GM19463 (cell line): ENCODE results near the gene CCDC51.
"Not testable (repeated sequence)": the region's sequence is repeated elsewhere in the genome, so short reads cannot be mapped to it uniquely, and the experiment has no call there.

ENCODE experiments used
- ATAC-seq: cut with Tn5 transposase; IDR thresholded peaks from one replicate; pipeline ENCODE4 v1.9.1; 2021; ENCODE audit warnings: mild to moderate bottlenecking, moderate library complexity; ENCODE audit not compliant: unreplicated experiment

Gene CCDC51

GRCh38 chr3:48466386-48467109 lies 26.6 kb upstream of the CCDC51 start:
- ATAC-seq, result no peak

DNA sequence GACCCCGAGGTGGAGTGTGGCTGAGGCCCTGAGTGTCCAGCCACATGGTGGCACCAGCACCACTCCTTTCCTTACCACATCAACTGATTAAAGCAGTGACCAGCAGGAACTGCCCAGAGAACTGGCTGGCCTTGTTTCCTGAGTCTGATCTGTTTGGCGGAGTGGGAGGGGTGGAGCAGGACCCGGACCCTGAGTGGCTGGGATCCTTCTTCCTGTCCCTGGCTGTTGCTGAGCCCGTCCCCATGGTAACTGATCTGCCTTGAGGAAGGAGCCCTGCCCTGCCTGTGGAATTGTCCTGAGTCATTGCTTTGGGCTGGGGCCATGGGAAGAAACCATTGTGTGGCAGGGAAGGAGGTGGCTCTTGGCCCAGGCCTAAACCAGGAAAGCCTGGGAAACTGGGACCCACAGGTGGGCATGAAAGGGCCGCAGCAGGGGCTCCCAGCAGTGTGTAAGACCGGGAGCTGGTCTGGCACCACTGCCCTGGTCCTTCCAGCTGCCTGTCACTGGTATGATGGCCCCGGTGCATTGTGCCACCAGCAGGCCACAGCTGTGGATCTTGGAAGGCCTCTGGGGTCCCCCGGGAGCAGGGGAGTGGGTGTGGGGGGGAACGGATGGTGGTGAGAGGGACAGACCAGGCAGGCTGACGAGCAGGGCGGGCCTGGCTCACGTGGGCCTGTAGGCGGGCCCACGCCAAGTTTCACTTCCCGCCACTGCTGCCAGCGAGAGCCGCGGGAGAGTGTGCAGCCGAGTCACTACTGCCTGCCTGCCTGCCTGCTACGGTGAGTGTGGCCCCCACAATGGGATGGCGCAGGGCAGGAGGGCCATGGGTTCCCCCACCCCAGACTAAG lies 25.8 kb upstream of the CCDC51 start:
- peak; percentile 97 for ATAC-seq

GRCh38 chr3:48465237-48465530 lies 25.3 kb upstream of the CCDC51 start:
- ATAC-seq, result no peak

GRCh38 chr3:48464713-48465221 lies 24.8 kb upstream of the CCDC51 start:
- no peak for ATAC-seq

GRCh38 chr3:48463703-48464102 lies 23.8 kb upstream of the CCDC51 start:
- ATAC-seq, result no peak

DNA sequence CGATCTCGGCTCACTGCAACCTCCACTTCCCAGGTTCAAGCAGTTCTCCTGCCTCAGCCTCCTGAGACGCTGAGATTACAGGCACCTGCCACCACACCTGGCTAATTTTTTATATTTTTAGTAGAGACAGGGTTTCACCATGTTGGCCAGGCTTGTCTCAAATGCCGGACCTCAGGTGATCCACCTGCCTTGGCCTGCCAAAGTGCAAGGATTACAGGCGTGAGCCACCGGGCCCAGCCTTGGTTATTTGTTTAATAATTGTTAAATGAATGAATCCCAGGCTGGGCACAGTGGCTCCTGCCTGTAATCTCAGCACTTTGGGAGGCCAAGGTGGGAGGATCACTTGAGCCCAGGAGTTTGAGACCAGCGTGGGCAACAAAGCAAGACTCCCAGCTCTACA lies 21.8 kb upstream of the CCDC51 start:
- ATAC-seq, result not testable (repeated sequence)

DNA sequence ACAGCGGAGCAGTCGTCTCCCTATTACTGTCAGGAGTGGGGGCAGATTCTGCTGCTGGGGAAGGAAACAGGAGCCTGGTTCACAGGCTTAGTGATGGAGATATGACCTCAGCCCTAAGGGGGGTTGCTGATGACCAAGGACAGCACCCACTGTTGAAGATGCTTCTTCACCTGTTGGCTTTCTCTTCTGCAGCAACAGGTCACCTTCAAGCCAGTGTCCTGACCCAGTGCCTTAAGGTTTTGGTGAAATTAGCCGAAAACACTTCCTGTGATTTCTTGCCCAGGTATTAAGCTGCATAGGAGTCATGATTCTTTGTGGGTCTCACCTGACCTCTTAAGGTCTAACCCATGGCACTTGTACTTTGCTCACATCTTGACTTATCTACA lies 20.6 kb upstream of the CCDC51 start:
- ATAC-seq, result no peak

- ATAC-seq, result no peak
These were observed 20.0 kb upstream of the CCDC51 start for GRCh38 chr3:48459773-48460516.

- ATAC-seq, result no peak
These were observed 19.4 kb upstream of the CCDC51 start for GRCh38 chr3:48459331-48459730.

DNA sequence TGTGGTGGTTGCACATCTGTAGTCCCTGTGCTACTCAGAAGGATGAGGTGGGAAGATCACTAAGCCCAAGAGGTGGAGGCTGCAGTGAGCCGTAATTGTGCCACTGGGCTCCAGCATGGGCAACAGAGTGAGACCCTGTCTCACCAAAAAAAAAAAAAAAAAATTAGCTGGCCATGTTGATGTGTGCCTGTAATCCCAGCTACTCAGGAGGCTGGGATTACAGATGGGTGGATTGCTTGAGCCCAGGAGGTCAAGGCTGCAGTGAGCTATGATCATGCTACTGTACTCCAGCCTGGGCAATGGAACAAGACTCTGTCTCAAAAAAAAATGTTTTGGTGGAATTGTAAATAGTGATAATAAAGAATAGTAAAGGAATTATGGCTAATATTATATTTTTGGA lies 16.5 kb upstream of the CCDC51 start:
- no peak for ATAC-seq

DNA sequence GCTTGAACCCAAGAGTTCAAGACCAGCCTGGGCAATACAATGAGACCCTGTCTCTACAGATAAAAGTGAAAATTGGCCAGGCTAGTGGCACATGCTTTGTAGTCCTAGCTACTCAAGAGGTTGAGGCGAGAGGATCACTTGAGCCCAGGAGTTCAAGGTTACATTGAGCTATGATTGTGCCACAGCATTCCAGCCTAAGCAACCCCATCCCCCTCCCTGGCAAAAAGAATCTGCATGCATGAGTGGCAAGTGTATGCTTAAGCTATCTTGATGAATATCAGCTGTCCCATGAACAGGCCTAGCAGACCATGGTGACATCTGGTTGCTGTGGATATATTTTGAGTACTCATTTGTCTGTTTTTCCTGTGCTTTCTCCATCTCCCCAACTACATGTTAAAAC lies 11.4 kb upstream of the CCDC51 start:
- ATAC-seq, result no peak

- peak; percentile 86 for ATAC-seq
These were observed 6.7 kb upstream of the CCDC51 start, which contains the start of gene ATRIP for GRCh38 chr3:48446425-48447193. Gene ATRIP, plus strand, starts transcription at chr3:48446737. Its CDS starts 109 bp downstream, at chr3:48446846.

- no peak for ATAC-seq
These were observed 6.1 kb upstream of the CCDC51 start for GRCh38 chr3:48446043-48446424.

- ATAC-seq, result no peak
These were observed 5.5 kb upstream of the CCDC51 start for GRCh38 chr3:48445277-48445882.

GRCh38 chr3:48441940-48442339 lies 2.0 kb upstream of the CCDC51 start:
- no peak for ATAC-seq

DNA sequence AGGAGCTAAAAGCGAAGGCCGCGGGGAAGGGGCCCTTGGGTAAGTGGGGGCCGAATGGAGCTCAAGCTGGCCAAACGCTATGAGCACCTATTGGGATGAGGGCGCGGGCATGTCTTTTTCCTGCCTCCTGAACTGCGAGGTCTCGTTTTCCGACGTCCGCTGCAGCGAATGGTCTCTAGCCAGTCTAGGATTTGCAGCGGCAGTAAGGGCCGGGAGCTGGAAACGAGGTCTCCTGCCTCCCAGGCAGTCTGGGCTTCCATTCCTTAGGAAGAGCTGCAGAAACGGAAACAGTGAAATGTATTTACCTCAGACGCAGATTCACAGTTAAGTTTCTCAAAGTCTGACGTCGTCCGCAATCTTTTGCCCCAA lies 655 bp upstream of the CCDC51 start:
- no peak for ATAC-seq

DNA sequence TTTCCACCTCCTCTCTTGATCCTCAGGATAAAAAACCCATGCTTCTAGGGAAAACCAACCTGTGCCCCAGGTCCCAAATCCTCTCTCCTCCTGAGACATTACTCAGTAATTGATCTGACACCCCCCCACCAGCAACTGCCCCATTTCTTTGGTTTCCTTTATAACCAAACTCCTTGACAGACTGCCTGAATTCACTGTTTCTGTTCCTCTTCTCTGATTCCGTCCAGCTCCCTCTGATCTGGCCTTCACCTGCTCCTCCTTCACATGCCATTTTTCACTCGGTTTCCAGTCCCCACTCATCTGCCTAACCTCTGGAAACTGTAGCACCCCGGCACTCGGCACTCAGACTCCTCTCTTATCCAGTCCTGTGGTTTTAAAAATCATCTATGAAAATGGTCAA lies 2.1 kb downstream of the CCDC51 start:
- no peak for ATAC-seq

DNA sequence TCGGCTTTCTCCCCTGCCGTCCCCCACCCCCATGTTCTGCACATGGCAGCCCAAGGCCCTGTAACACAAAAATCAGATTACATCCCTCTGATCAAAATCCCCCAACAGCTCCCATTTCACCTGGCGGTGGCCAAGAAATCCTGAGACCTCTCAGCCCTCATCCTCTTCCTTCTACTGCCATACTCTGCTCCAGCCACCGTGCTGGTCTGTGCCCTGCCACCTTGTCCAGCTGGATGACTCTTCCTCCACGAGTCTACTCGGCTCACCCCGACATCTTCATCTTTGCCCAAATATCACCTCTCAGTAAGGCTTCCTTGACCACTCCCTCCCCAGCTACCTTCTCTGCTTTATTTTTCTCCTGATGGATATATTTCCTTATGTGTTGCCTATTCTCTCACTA lies 3.1 kb downstream of the CCDC51 start:
- no peak for ATAC-seq

GRCh38 chr3:48436477-48436787 lies 3.5 kb downstream of the CCDC51 start:
- ATAC-seq, result no peak

GRCh38 chr3:48435774-48436476 lies 4.0 kb downstream of the CCDC51 start:
- no peak for ATAC-seq
